ENCODE results near the gene HS6ST1. TPM values are rescaled to one million over a fixed set of nuclear protein-coding genes. Genes with fewer than 3 reads are reported as not detected.

Gene HS6ST1
- total RNA-seq, 2 donors from 2014 or later: 19.0 to 25.8 TPM

DNA sequence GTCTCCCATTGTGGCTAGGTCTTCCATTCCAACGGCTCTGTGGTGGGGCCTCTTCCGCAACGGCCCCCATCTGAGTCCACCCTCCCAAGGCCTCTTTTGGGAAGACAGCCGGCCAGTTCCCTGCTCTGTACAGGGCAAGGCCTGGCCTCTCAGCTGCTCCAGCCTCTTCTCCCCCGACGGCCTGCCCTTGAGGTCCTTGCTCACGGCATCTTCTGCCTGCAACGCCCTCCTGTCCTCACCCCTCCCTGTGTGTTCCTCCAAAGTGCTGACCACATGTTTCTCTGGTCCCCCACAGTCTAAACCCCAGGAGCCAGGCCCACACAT, 16.0 kb downstream of the HS6ST1 start:
- TF ChIP-seq, protein P1, sequence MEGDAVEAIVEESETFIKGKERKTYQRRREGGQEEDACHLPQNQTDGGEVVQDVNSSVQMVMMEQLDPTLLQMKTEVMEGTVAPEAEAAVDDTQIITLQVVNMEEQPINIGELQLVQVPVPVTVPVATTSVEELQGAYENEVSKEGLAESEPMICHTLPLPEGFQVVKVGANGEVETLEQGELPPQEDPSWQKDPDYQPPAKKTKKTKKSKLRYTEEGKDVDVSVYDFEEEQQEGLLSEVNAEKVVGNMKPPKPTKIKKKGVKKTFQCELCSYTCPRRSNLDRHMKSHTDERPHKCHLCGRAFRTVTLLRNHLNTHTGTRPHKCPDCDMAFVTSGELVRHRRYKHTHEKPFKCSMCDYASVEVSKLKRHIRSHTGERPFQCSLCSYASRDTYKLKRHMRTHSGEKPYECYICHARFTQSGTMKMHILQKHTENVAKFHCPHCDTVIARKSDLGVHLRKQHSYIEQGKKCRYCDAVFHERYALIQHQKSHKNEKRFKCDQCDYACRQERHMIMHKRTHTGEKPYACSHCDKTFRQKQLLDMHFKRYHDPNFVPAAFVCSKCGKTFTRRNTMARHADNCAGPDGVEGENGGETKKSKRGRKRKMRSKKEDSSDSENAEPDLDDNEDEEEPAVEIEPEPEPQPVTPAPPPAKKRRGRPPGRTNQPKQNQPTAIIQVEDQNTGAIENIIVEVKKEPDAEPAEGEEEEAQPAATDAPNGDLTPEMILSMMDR (IDR thresholded peaks at IDR 0.05): no peak
- Histone ChIP-seq H3K27ac (no peak overlapping the region), H3K4me1 (peaks cover 0 to 50% of the 10 kb centered on the region in 2 donors), H3K36me3 (no peaks in the 10 kb centered on the region), H3K9me3 (no peaks in the 10 kb centered on the region), H3K27me3 (no peaks in the 10 kb centered on the region), H3K4me3 (no peak overlapping the region)
- DNase-seq (ENCODE audit: low spot score): no peak

DNA sequence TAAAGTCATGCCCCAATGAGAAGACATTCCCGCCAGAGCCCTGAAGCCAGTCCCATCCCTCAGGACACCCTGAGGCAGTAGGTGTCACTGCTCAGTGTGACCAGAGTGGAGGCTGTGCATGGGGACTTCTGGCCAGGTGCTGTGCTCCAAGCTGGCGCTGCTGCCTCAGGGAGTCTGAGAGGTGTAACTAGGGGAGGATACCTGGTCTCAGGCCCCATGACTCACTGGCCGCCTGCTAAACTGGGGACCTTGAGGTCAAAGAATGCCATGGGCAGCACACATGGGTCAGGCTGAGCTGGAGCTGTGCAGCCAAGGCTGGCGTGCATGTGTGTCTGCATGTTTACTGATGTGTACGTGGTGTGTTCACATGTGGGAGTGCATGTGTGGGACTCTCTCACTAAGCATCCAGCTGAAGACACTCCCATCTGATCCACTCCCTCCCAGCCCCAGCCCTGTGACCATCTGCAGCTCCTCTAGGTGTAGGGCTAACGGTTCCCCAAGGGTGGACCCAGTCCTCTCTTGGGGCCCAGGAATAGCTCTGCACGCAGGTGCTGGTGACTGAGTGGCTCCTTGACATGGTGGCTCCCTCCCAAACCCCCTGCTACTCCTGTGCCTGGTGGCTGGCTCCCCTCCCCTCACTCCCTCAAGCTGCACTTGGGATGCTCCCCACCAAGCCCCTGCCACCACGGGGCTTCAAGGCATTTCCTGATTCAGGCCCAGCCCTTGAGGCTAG, 16.5 kb downstream of the HS6ST1 start:
- H3K36me3 ChIP-seq: no peaks in the 10 kb centered on the region
- TF ChIP-seq, protein P1 (IDR thresholded peaks at IDR 0.05): no peak
- H3K27ac ChIP-seq: no peak overlapping the region
- H3K27me3 ChIP-seq: no peaks in the 10 kb centered on the region
- H3K4me3 ChIP-seq: no peak overlapping the region
- DNase-seq (ENCODE audit: low spot score): no peak
- H3K4me1 ChIP-seq: peaks cover 0 to 45% of the 10 kb centered on the region in 2 donors
- no peaks in the 10 kb centered on the region for H3K9me3 ChIP-seq

DNA sequence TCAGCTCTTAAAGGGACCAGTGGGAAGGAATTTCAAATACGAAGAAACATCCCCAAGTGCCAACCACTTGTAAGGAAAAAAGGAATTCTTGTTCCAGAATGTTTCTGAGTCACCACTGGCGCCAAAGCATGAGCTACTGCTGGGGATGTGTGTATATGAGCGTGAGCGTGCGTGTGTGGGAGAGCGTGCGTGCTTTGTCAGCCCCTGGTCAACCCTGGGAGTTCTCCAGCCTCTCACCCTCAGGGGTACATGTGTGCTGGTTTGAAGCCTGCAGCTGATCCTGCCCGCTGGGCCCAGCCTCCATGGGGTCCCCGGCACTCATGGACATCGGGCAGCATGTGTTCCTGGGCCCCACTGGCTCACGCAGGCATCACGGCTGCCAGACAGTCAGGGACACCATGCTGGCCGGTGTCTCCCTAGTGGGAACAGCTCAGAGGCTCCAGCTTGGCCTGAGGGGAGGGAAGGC, 17.1 kb downstream of the HS6ST1 start:
- no peaks in the 10 kb centered on the region for H3K9me3 ChIP-seq
- no peaks in the 10 kb centered on the region for H3K27me3 ChIP-seq
- H3K4me3 ChIP-seq: no peak overlapping the region
- TF ChIP-seq, protein P1 (IDR thresholded peaks at IDR 0.05): no peak
- H3K27ac ChIP-seq: no peak overlapping the region
- DNase-seq (ENCODE audit: low spot score): no peak
- peaks cover 0 to 38% of the 10 kb centered on the region in 2 donors for H3K4me1 ChIP-seq
- H3K36me3 ChIP-seq: no peaks in the 10 kb centered on the region

- Histone ChIP-seq H3K27me3 (no peaks in the 10 kb centered on the region), H3K27ac (no peak overlapping the region), H3K9me3 (no peaks in the 10 kb centered on the region), H3K4me1 (peaks cover 0 to 33% of the 10 kb centered on the region in 2 donors), H3K36me3 (no peaks in the 10 kb centered on the region), H3K4me3 (no peak overlapping the region)
- TF ChIP-seq, protein P1 (IDR thresholded peaks at IDR 0.05): no peak
- no peak for DNase-seq (ENCODE audit: low spot score)
Observed at GRCh38 chr2:128301021-128301420, 17.6 kb downstream of the HS6ST1 start.

DNA sequence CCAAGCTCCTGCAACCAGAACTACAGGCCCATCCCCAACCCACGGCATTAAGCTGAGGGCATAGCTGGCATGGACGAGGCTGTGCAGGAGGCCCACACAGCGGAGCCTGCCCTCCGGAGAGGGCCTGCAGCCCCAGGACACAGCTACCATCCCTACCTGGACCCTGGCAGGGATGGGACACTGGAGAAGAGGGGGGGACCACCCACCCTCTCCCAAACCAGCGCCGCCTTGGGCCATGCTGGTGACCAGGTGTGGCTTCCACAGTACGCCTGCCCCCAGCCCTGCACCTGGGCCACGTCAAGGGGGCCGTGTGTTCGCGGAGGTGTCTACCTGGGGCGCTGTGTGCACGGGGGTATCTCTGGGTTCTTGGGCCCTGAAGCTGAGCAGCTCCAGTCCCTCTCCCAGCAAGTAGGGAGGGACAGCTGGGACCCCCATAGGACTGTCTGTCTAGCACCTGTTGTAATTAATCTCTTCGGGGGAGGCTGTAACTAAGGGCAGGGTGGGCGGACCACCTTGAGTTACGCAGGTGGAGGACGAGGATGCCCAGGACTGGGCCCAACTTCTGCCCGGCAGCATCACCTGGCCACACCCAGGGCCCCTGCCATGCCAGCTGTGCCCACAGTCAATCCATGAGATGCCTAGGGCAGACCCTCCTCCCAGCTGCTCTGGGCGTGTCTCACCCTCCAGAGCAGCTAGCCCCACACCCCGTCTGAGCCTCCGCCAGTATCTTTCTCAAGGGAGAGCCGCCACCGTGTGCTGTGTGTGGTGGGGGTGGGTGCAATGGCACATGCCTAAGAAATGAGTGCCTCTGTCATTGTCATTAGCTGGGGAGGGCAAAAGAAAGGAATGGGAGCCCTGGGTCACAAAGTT, 18.3 kb downstream of the HS6ST1 start:
- TF ChIP-seq, protein P1 (IDR thresholded peaks at IDR 0.05): no peak
- Histone ChIP-seq H3K4me1 (peaks cover 0 to 27% of the 10 kb centered on the region in 2 donors), H3K27ac (no peak overlapping the region), H3K27me3 (no peaks in the 10 kb centered on the region), H3K4me3 (no peak overlapping the region), H3K9me3 (no peaks in the 10 kb centered on the region), H3K36me3 (no peaks in the 10 kb centered on the region)
- no peak for DNase-seq (ENCODE audit: low spot score)

Data from right atrium auricular region (tissue), 2 donors.